Gastroesophageal sphincter (tissue), 3 donors: ENCODE data around the gene SKIC8.

ENCODE experiments used
- POLR2A ChIP-seq, 2 donors: fragments of 450-650 bp; IDR thresholded peaks; one replicate each; pipeline ENCODE4 v1.6.1; 2017; ENCODE audit warnings: antibody characterized with exemption in 2 of 2, mild to moderate bottlenecking in 2 of 2, moderate library complexity in 1 of 2
- POLR2AphosphoS5 ChIP-seq: sonication (generic); formaldehyde crosslinking; IDR thresholded peaks from one replicate; pipeline ENCODE4 v1.6.1; 2017; ENCODE audit warnings: antibody characterized with exemption
- TF ChIP-seq, protein P1 (sequence below), 4 experiments: fragments of 200-600 bp in 2 of 4; fragments of 450-650 bp in 2 of 4; sonication (generic) in 1 of 4; IDR thresholded peaks; one replicate each; pipeline ENCODE4 v1.5.1; 2017 to 2019; ENCODE audit warnings: antibody characterized with exemption in 4 of 4, mild to moderate bottlenecking in 2 of 4, moderate library complexity in 2 of 4

DNA sequence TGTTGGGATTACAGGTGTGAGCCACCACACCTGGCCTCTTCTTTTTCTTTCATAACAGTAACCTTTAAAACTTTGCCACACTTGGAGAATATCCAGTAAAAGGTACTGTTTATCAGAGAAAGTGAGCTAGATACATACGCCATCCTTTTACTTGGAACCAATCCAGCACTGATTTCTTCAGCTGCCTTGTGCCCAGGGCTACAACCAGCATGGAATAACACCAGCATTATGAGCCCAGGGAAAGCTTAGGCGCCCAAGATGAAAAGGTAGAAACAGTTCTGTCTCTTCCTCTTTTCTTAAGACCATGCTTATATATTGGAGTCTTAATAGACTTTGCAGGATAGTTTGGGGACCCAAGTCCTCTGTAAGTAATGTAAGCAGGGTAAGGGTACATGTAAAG lies 8.4 kb downstream of the SKIC8 start:
- TF ChIP-seq POLR2A (IDR thresholded peaks at IDR 0.05) (no peak), POLR2AphosphoS5 (no peak)
- TF ChIP-seq, protein P1, sequence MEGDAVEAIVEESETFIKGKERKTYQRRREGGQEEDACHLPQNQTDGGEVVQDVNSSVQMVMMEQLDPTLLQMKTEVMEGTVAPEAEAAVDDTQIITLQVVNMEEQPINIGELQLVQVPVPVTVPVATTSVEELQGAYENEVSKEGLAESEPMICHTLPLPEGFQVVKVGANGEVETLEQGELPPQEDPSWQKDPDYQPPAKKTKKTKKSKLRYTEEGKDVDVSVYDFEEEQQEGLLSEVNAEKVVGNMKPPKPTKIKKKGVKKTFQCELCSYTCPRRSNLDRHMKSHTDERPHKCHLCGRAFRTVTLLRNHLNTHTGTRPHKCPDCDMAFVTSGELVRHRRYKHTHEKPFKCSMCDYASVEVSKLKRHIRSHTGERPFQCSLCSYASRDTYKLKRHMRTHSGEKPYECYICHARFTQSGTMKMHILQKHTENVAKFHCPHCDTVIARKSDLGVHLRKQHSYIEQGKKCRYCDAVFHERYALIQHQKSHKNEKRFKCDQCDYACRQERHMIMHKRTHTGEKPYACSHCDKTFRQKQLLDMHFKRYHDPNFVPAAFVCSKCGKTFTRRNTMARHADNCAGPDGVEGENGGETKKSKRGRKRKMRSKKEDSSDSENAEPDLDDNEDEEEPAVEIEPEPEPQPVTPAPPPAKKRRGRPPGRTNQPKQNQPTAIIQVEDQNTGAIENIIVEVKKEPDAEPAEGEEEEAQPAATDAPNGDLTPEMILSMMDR (IDR thresholded peaks at IDR 0.05): no peak
